GM20431 (cell line): ENCODE results near the gene SFXN3.

Experiments used
- in situ Hi-C: fragments of 300-500 bp; cut with MseI, MboI; formaldehyde crosslinking; loops from one replicate; pipeline ENCODE4 v1.15.0; 2020; ENCODE audit warnings: low sequenced_read_pairs; ENCODE audit not compliant: unreplicated experiment

Gene SFXN3

DNA sequence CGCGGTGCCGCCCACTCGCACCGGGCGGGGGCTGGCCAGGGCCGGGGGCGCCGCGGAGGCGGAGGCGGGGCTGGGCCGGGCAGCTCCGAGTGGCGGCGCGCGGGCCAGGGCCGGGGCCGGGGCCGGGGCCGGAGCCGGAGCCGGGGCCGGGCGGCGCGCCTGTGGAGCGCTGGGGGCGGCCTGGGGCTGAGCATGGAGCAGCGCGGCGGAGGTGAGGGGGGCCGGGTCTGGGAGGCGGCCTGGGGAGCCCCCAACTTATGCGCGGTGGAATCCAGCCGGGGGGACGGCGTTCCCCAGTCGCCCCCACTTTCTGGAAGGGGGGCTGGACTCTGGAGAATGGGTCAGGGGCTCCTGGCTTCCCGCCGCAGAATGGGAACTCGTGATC is 31.3 kb upstream of the SFXN3 start, which contains the start of gene LZTS2:
TSS of gene LZTS2 (plus strand) at position 67 of the 385 bp plus-strand sequence. CDS start 2,731 bp downstream, outside the sequence.
- in situ Hi-C loops = no loop called here

DNA sequence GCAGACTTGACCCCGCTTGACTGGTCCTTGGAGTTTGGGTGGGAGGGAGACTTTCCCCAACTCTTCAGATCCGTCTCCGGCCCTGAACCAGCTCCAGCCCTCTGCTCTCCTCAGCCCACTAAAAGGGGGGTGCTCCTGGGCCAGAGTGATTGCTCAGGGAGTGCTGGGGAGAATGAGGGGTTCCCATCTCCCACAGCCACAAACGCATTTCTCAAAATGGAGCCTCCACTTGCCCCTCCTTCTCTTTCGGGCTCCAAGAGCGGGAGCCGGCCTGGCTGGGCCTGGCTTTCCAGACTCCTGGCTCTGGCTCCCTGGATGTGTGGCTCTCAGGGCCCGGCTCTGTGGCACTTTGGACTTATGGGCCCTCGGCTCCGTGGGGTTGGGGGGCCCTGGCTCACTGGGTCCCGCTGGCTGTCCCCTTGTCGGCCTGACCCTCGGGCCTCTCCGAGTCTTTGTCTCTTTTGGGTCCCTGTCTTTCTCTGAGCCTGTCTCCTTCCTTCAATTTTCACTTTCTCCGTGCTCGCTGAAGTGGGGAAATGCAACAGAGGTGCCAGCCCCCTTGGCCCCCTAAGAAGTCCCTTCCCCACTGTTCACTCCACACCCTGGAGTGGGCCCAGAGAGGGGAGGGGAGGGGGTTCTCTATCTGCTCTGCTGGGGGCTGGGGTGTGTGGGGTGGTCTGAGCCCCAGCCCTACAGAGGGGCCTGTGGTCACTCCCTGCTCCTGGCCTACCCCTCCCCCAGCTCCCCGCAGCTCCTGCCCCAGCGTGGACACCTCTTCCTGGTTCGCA is 30.7 kb upstream of the SFXN3 start:
- in situ Hi-C loops = no loop called here

DNA sequence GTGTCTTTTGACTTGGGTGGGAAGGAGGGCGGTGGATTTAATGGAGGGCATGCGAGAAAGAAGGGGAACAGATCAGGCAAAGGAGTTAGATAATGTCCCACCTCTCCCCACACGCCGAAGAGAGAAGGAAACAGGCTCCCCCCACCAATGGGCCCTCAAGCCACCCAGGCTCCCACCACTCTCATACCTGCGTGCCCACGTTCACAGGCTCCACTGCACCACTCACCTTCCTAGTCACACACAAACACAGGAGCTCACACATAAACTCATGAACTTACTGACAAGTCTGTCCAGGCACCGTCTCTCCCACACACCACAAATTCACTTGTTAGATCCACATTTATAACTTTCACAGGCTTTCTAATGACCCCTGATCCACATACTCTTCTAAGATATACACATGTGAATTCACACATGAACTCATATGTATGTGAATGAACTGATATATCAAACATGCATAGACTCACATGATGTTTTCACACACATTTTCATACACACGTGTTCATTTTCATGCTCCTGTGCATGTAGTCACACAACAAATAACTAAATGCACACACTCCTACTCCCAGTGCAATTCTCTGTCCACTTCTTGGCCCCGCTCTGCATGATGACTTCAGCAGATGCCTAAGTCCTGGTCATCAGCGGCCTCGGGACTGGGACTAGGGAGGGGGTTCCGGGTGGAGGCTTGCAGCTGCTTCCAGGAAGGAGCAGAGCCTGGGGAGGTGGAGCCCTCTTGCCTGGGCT is 29.9 kb upstream of the SFXN3 start:
- in situ Hi-C loops = no loop called here

DNA sequence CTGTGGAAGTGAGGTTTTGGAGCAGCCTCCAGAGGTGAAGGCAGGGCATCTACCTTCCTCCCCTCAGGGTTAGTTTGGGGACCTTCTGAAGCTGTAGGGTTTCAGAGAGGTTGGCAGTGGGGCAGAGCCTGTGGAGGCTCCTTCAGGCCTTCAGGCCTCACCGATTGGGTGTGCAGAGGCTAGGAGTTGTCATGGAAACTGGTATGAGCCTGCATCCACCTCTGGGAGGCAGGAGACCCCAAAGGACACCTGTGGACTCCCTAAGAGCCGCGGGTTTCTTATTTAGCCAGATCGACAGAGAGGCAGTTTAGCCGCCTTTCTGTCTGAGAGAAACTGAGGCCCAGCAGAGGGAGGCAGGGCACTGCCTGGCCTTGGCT is 29.4 kb upstream of the SFXN3 start:
- in situ Hi-C loops = no loop called here

DNA sequence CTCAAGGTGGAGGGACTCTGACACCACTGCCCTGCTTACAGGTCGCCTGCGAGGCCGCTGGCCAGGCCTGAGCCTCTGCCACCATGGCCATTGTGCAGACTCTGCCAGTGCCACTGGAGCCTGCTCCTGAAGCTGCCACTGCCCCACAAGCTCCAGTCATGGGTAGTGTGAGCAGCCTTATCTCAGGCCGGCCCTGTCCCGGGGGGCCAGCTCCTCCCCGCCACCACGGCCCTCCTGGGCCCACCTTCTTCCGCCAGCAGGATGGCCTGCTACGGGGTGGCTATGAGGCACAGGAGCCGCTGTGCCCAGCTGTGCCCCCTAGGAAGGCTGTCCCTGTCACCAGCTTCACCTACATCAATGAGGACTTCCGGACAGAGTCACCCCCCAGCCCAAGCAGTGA is 28.6 kb upstream of the SFXN3 start:
- in situ Hi-C loops = no loop called here

DNA sequence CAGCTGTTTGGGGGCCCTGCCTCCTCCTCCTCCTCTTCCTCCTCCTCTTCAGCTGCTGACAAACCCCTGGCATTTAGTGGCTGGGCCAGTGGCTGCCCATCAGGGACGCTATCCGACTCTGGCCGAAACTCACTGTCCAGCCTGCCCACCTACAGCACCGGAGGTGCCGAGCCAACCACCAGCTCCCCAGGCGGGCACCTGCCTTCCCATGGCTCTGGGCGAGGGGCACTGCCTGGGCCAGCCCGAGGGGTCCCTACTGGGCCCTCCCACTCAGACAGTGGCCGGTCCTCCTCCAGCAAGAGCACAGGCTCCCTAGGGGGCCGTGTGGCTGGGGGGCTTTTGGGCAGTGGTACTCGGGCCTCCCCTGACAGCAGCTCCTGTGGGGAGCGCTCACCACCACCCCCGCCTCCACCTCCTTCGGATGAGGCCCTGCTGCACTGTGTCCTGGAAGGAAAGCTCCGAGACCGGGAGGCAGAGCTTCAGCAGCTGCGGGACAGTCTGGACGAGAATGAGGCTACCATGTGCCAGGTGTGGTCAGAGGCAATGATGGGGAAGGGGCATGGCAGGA is 27.3 kb upstream of the SFXN3 start:
- in situ Hi-C loops = no loop called here

DNA sequence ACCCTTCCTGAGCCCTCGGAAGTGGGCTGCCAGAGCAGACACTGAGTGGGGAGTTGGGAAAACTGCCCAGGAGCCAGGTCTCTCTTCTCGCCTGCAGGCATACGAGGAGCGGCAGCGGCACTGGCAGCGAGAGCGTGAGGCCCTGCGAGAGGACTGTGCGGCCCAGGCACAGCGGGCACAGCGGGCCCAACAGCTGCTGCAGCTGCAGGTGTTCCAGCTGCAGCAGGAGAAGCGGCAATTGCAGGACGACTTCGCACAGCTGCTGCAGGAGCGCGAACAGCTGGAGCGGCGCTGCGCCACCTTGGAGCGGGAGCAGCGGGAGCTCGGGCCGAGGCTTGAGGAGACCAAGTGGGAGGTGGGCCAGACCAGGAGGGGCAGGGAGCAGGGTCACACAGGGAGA is 25.7 kb upstream of the SFXN3 start:
- in situ Hi-C loops = no loop called here

DNA sequence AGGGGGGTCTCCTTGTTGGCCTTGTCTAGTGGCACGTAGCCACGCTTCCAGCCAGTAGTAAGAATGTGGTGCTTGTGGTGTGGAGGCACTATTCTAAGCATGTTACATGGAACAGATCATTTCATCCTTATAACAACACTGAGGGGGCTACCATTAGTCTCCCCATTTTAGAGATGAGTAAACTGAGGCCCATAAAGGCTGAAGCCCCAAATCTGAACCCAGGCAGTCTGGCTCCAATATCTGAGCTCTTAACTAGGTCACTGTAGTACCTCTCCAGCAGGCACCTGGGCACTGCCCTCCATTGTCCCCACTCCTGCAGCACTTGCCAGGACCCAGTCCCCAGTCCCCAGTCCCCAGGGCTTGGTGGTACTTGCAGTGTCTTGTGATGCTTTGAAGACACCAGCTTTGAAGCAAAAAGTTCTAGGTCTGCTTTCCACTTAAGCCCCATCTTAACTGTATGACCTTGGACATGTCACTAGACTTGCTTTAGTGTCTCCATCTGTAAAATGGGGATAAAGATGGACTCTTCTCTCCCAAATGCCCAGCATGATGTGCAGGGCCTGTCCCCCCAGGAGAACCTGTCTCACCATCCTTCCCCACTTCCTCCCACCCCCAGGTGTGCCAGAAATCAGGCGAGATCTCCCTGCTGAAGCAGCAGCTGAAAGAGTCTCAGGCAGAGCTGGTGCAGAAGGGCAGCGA is 25.0 kb upstream of the SFXN3 start:
- in situ Hi-C loops = no loop called here

DNA sequence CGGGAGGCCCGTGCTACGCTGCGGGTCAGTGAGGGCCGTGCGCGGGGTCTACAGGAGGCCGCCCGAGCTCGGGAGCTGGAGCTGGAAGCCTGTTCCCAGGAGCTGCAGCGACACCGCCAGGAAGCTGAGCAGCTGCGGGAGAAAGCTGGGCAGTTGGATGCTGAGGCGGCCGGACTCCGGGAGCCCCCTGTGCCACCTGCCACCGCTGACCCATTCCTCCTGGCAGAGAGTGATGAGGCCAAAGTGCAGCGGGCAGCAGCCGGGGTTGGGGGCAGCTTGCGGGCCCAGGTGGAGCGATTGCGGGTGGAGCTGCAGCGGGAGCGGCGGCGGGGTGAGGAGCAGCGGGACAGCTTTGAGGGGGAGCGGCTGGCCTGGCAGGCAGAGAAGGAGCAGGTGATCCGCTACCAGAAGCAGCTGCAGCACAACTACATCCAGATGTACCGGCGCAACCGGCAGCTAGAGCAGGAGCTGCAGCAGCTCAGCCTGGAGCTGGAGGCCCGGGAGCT is 24.4 kb upstream of the SFXN3 start:
- in situ Hi-C loops = no loop called here

DNA sequence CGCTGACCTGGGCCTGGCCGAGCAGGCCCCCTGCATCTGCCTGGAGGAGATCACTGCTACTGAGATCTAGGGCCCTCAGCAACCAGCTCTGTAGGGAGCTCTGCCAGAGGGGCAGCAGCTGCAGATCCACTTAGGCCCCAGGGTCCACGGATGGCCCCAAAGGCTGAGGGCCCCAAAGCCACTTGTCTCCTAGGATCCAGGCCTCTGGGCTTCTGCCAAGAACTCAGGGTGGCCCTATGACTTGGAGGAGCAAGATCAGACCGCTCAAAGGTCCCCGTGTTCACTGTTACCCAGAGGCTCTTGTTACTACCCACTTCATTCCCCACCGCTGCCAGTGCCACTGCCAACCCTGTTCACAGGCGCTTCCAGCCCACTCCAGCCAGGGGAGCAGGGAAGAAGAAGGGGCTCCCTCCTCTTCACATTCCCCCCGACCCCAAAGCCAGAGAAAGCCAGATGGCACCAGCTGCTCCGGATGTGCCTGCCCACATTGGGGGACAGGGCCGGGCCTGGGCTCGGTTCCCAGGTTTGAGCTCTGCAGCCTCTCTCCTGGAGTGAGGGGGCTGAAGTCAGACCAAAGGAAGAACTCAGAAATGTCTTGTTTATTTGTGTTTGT is 23.8 kb upstream of the SFXN3 start:
- in situ Hi-C loops = no loop called here

DNA sequence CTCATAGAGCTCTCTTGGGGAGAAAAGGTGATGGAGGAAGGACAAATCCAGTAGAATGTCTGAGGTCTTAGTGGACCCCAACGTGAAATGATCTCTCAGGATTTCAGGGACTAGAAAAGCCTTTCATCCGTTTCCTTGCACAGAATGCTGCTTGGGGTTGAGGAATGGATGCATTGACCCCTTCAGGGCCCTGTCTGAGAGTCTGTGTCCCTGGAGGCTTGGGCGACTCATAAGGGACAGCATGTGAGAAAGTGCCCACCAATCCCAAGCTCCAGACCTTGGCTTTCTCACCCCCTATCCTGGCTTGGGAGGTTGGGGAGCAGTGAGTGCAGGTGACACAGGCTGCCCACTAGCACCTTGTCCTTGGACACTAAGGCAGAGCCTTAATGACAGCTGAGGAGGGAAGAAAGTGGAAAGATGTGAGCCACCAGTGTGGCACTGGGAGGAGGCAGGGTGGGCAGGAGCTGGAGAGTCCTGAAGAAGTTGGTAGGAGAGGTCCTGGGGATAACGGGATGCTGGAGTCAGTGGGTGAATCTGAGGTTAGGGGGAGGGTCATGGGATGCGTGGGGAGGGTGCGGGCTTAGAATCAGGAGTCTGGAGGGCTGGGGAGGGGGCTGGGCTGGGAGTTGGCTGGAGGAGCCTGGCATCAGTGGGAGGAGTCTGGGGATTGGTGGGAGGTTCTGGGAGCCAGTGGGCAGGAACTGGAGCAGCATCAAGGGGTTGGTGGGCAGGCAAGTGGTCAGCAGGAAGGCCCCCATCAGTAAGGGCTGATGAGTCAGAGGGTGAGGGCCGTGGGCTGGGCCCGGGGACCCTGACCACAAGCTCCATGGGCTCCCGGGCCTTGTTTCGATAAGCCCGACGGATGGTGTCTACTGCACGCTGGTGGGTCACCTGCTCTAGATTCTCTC is 22.9 kb upstream of the SFXN3 start:
- in situ Hi-C loops = no loop called here

DNA sequence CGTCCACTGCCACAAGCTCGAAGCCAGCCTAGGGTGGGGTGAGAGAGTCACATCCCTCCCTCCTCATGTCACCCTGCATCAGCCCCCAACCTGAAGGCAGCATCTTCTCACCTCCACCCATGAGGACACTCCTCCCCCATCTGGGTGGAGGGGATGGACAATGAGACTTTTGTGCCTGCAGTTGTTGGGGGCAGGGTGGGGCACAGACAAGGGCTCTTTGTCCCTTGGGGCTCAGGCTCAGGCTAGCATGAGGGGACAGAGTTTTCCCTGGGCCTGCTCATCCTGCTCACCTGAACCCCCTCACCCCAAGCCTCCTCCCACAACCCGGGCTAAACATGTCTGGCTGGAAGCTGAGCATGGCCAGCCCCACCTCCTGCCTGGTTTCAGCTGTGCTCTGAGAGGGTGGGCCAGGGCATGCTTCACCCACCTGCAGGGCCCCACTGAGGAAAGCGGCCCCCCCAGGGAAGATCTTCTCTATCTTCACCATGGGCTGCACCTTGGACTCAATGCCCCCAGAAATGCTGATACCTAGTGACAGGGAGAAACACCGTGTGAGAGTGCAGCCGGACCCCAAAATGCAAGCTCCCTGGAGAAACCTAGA is 22.1 kb upstream of the SFXN3 start:
- in situ Hi-C loops = no loop called here

DNA sequence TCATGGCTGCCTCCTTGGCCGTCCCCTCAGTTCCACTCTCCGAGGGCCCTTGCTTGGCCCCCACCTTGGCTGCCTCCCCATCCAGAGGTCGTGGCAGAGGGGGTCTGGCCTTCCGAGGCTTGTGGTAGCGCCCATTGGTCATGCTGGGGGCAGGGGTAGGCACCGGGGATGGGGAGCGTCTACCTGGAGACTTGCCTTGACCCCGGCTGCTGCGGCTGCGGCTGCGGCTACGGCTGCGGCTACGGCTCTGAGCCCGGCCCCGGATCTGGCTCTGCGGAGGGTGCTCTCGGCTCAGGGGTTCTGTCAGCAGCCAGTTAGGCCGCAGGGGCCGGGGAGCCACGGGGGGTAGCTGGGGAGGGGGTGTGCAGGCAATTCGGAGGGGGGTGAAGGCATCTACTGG is 20.7 kb upstream of the SFXN3 start:
- in situ Hi-C loops = no loop called here

DNA sequence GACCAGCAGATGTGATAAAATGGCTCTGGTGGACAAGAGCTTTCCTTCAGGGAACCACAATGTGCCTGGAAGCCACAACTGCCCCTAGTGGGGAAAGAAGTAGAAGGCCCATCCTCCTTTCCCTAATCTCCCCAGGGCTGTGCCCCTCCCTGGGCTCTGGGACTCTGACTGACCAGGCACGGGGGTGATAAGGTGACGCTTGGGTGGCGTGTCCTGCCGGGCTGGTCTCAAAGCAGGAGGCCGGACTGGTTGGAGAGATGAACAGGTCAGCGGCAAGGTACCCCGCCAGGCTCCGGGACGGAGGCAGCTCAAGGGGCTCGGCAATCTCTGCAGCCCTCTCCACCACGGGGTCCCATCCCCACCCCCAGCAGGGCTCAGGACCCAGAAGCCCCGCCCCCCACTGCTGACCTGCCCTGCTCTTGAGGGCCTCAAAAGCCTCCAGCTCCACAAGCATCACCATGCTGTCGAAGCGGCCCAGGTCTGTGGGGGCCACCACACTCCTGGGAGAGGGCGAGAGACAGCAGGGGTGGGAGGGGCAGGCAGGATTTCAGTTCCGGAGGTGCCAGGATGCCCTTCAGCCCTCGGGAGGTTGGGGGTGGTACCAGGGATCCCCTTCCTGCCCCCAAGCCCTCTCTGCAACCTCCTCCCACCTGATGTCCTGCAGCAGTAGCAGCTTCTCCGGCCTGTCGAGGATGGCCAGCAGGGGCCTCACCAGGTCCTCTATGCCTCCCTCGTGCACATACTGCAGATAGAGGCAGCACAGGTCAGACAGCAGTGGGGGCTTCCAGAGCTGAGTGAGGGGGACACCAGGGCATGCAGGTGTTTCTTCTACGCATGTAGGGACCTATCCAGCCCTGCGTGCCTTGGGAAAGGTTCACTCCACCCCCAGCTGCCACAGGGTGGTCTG is 19.3 kb upstream of the SFXN3 start:
- in situ Hi-C loops = no loop called here

DNA sequence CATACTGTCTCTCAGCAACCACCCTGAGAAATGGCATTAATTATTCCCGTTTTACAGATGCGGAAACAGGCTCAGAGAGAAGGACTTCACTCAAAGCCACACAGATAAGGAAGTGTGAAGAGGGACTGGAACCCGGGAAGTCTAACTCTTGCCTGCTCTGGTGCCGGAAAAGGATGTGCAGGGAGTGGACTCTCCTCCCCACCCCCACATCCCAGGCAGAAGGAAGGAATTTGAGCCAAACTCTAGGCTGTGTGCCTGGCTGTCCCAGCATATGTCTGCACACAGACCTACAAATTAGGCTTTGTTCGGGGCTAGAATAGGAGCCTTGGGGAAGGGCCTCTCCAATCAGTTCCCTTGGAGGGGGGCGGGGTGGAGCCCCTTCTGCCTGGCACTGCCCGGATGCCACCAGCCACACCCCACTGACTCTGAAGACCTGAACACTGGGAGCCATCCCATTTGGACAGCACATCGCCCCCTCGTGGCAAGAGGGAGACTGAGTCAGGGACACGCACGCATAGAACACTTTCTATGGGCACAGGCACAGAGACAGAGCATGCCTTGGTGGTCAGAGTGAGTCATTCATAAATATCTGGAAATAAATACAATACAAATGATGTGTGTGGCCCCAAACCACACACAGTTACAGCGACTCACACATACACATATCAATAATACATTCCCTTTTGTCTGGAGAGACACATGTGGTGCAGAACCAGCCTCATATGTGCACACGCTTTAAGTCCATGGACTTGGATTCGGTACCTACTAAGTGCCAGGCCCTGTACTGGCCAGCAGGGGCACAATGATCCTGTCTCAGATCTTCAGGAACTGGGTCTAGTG is 18.3 kb upstream of the SFXN3 start:
- in situ Hi-C loops = no loop called here

DNA sequence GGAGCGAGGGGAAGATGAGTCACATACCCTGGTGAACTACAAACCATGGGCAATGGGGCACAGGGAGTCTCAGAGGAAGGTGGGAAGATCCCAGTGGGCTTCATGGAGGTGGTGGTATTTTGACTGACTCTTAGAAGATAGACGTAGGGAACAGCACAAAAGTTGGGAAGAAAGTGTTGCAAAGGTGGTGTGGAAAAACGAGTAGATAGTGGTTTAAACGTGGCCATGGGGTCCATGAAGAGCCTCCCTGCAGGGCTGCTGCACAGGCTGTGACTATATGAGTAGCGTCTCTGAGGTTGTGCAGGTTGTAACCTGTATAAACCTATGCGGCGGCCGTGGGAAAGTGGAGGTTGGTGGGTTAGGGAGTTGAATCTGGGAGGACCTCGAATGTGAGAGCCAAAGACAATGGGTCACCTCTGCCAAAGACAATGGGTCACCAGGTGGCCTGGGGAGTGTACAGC is 17.6 kb upstream of the SFXN3 start:
- in situ Hi-C loops = no loop called here
